Thyroid gland (tissue), 4 donors: ENCODE measurements around the gene MIDN. TPM values are rescaled to one million over a fixed set of nuclear protein-coding genes. Genes with fewer than 3 reads are reported as not detected.

Experiments used
- DNase-seq, 2 donors: peaks; one replicate each; pipeline ENCODE4 v3.0.0-alpha.2; 2019
- H3K27ac ChIP-seq, 3 donors: fragments of 200-600 bp; sonication (generic); 1 replicate in 2 of 3; 2 replicates in 1 of 3; pipeline ENCODE4 v1.5.1; 2016 to 2019; ENCODE audit warnings: mild to moderate bottlenecking in 1 of 3, moderate library complexity in 1 of 3
- H3K27me3 ChIP-seq: fragments of 200-600 bp; sonication (generic); one replicate; pipeline ENCODE4 v1.5.1; 2019
- H3K36me3 ChIP-seq, 2 donors: fragments of 200-600 bp; sonication (generic); one replicate each; pipeline ENCODE4 v1.5.1; 2016 to 2019
- H3K4me1 ChIP-seq, 2 donors: fragments of 200-600 bp; sonication (generic); one replicate each; pipeline ENCODE4 v1.5.1; 2017 to 2019
- H3K4me3 ChIP-seq, 3 donors: fragments of 200-600 bp; sonication (generic); replicated peaks in 1 of 3; 1 replicate in 2 of 3; 2 replicates in 1 of 3; pipeline ENCODE4 v1.5.1; 2016; ENCODE audit warnings: mild to moderate bottlenecking in 1 of 3
- H3K9me3 ChIP-seq: fragments of 200-600 bp; sonication (generic); one replicate; pipeline ENCODE4 v1.5.1; 2017
- CTCF ChIP-seq, 6 experiments: fragments of 200-600 bp in 3 of 6; fragments of 450-650 bp in 3 of 6; sonication (generic) in 3 of 6; IDR thresholded peaks; one replicate each; pipeline ENCODE4 v1.5.1; 2016 to 2019; ENCODE audit warnings: antibody characterized with exemption in 6 of 6, mild to moderate bottlenecking in 2 of 6, inconsistent platforms in 1 of 6, moderate library complexity in 1 of 6
- POLR2A ChIP-seq, 2 donors: fragments of 450-650 bp; IDR thresholded peaks; one replicate each; pipeline ENCODE4 v1.6.1; 2017; ENCODE audit warnings: antibody characterized with exemption in 2 of 2, mild to moderate bottlenecking in 2 of 2, moderate library complexity in 1 of 2
- WGBS, 2 donors: methylation state at CpG; one replicate each; pipeline ENCODE4 v1.1.5; 2017; 5-methylcytosine and 5-hydroxymethylcytosine counted together
- intact Hi-C: fragments of 100-400 bp; cut with DNase I; formaldehyde crosslinking; loops from one replicate; pipeline ENCODE4 v1.15.1; 2023
- total RNA-seq, 4 donors: library from RNA; depleted of rRNA; stranded (reverse); fragments of >200 nt; gene quantifications; one replicate each; pipeline ENCODE4 v1.2.3, GENCODE V29; 2016

Gene MIDN
- total RNA-seq, 4 donors from 2014 or later, result 16.2 to 89.2 (median 17.9) TPM

DNA sequence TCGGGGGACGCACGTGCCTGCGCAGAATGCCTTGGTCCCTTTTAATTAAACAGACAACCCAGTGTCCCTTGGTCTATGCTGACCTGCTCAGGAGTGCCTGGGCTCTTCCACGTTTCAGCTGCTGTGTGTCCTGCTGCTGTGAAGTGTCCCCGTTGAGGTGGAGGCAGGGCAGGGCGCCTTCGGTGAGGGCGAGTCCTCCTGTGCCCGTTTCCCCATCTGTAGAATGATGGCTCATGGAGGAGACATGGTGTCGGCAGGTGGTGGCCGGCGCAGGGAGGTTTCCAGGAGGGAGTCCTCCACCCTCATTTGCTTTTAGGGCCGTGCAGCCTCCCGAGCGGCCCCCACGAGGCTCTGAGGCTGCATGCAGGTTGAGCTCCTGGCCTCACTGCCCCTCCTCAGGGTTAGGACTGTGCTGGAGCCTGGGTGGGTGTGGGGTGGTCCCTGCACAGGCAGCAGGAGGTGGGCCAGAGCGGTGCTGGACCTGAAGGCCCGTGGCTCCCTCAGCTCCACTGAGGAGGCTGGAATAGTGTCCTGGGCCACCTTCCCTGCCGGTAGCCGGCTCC lies 34.0 kb upstream of the MIDN start:
- no peak for DNase-seq
- no peak for TF ChIP-seq POLR2A (IDR thresholded peaks at IDR 0.05)
- no peak for TF ChIP-seq CTCF (IDR thresholded peaks at IDR 0.05)
- WGBS, 2 donors, result 68 to 75% methylated on average over 10 to 12 of the region's 21 CpGs
- Histone ChIP-seq H3K4me1 (peaks cover 26 to 62% of the 10 kb centered on the region in 2 donors), H3K27me3 (no peaks in the 10 kb centered on the region), H3K36me3 (no peaks in the 10 kb centered on the region), H3K27ac (peak overlapping the region; percentile 81 to 84 (median 81)), H3K9me3 (no peaks in the 10 kb centered on the region), H3K4me3 (no peak overlapping the region)
- intact Hi-C loops, result no loop called here

DNA sequence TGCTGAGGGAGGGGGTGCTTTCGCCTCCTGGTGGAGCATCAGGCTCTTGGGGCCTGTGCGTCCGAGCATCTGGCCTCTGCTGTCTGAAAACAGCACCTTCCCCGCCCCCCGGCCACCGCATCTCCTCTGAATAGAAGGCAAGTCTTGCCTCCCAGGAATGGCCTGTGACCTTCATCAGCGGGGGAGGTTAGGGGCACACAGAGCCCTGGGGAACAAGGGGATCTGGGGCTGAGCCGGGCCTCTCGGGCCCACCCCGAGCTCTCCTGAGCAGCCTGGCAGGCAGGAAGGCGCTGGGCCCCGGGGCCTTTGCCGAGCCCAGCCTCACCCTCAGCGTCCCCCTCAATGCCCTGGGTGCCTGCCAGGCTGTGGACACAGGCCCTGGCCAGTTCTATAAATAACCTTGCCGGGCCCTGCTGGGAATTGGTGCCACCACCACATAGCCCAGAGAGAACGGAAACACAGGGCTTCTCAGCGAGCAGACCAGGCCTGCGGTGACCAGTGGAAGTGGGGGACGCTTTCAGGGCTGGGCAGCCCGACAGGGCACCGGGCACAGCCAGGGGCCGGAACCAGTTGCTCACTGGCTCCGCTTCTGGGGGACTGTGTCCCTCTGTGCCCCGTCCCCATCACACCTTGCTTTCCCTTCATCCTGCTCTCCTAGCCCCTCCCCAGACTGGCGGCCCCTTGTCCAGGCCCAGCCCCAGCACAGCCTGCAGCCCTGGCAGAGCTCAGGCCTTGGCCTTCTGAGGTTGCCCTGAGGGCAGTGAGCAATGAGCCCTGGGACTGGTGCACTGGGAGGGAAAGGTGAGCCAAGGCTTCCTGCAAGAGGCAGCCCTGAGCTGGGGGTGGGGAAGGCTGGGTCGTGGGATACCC lies 33.3 kb upstream of the MIDN start:
- Histone ChIP-seq H3K36me3 (no peaks in the 10 kb centered on the region), H3K27me3 (no peaks in the 10 kb centered on the region), H3K4me3 (no peak overlapping the region), H3K4me1 (peaks cover 21 to 55% of the 10 kb centered on the region in 2 donors), H3K27ac (peak overlapping the region; percentile 81 to 84 (median 81)), H3K9me3 (no peaks in the 10 kb centered on the region)
- intact Hi-C loops, result no loop called here
- TF ChIP-seq CTCF (IDR thresholded peaks at IDR 0.05), result no peak
- no peak for TF ChIP-seq POLR2A (IDR thresholded peaks at IDR 0.05)
- peak; percentile 93 to 97 for DNase-seq
- WGBS, 2 donors, result 46 to 54% methylated on average over 16 to 24 of the region's 26 CpGs

- H3K9me3 ChIP-seq, result no peaks in the 10 kb centered on the region
- H3K4me3 ChIP-seq, result no peak overlapping the region
- peak overlapping the region in 1 of 3 donors; percentile 17 for H3K27ac ChIP-seq
- H3K27me3 ChIP-seq, result no peaks in the 10 kb centered on the region
- H3K36me3 ChIP-seq, result peaks cover 14 to 16% of the 10 kb centered on the region in 2 donors
- H3K4me1 ChIP-seq, result peaks cover 21 to 48% of the 10 kb centered on the region in 2 donors
- DNase-seq, result no peak
- 92 to 93% methylated on average over 12 of the region's 12 CpGs for WGBS, 2 donors
- intact Hi-C loops, result no loop called here
- TF ChIP-seq POLR2A (IDR thresholded peaks at IDR 0.05) (no peak), CTCF (IDR thresholded peaks at IDR 0.05) (no peak)
Observed at GRCh38 chr19:1216756-1217155, 31.6 kb upstream of the MIDN start.

GRCh38 chr19:1217366-1217765 lies 31.0 kb upstream of the MIDN start:
- H3K4me1 ChIP-seq, result peaks cover 21 to 49% of the 10 kb centered on the region in 2 donors
- intact Hi-C loops, result no loop called here
- TF ChIP-seq CTCF (IDR thresholded peaks at IDR 0.05) (no peak), POLR2A (IDR thresholded peaks at IDR 0.05) (no peak)
- no peak overlapping the region for H3K4me3 ChIP-seq
- 78 to 84% methylated on average over 11 to 13 of the region's 15 CpGs for WGBS, 2 donors
- peaks cover 20 to 22% of the 10 kb centered on the region in 2 donors for H3K36me3 ChIP-seq
- no peaks in the 10 kb centered on the region for H3K27me3 ChIP-seq
- H3K27ac ChIP-seq, result peak overlapping the region in 2 of 3 donors; percentile 17 to 18
- DNase-seq, result no peak
- no peaks in the 10 kb centered on the region for H3K9me3 ChIP-seq
